ENCODE measurements around the gene LYSMD4.
"Not testable (repeated sequence)": the region's sequence is repeated elsewhere in the genome, so short reads cannot be mapped to it uniquely, and the experiment has no call there.

The LYSMD4 gene

DNA sequence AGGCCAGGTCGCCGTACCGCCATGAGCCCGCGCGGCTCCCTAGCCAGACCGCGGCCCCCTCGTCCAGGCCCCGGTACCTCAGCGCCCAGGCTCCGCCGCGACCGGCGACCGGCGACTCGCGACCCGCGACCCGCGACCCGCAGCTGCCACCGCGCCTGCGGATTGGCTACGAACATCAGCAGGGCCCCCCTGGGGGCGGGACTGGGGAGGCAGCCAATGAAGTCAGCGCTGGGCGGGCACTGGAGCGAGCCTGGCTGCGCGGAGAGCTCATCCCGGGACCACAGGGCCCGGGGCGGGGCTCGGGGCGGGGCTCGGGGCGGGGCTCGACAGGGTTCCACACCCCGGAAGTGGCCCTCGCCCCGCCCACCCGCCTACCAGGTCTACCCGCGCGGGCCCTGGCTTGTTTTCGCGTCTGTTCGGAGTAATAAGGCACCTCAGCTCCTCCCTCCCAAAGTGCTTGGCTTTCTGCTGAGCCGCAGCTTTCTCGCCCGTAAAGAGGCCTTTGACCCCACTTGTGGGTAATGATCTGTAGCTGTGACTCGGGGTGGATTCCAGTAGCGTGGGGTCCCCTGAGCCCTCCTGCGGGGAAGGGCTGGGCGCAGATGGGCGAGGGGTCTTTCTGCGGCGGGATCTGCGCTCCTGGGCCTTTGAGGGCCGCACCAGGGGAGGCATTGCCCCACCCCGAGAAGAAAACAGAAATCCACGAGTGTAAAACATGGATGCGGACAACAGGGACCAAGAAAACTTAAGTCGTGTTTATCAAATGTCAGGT is at the start of gene LYSMD4:
Gene LYSMD4, minus strand, starts transcription at position 170 of the 772 bp plus-strand sequence. CDS start 1,438 bp downstream, outside the sequence.
- in situ Hi-C loops (cut with HindIII; ENCODE audit: low sequenced_read_pairs), result no loop called here

- in situ Hi-C loops (cut with HindIII; ENCODE audit: low sequenced_read_pairs), result not testable (repeated sequence)
Observed at GRCh38 chr15:99782029-99782428, 48.8 kb upstream of the LYSMD4 start.

GRCh38 chr15:99777144-99777543 is 43.9 kb upstream of the LYSMD4 start:
- in situ Hi-C loops (cut with HindIII; ENCODE audit: low sequenced_read_pairs), result no loop called here

DNA sequence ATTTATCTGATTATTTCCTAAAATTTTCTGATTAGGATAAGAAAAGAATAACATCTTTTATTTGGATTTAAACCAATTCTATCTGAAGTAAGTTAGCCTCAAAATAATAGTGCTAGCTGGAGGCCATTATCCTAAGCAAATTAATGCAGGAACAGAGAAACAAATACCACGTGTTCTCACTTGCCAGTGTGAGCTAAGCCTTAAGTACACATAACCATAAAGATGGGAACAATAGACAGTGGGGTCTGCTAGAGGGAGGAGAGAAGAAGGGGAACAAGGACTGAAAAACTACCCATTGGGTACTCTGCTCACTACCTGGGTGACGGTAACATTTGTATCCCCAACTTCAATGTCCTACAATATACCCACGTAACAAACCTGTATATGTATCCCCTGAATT is 31.3 kb upstream of the LYSMD4 start:
- in situ Hi-C loops (cut with HindIII; ENCODE audit: low sequenced_read_pairs), result no loop called here

GRCh38 chr15:99763827-99764226 is 30.6 kb upstream of the LYSMD4 start:
- in situ Hi-C loops (cut with HindIII; ENCODE audit: low sequenced_read_pairs), result no loop called here

DNA sequence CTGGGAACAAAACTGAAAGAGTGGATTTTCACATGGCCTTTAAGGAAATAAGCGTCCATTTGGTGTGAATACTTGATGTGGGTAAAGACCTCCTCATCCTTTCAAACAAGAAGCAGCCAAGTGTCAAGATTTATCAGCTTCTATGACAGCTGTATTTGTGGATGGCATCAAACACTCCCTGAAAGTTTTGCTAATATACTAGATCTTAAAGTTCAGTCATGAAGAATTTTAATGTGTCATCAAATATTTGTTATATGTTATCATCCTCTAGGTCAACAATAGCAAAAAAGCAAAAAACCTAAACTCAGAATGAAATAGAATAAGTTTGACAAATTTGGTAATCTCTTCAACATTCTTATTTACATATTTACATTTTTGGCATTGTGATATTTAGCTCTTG is 29.1 kb upstream of the LYSMD4 start:
- in situ Hi-C loops (cut with HindIII; ENCODE audit: low sequenced_read_pairs), result no loop called here

DNA sequence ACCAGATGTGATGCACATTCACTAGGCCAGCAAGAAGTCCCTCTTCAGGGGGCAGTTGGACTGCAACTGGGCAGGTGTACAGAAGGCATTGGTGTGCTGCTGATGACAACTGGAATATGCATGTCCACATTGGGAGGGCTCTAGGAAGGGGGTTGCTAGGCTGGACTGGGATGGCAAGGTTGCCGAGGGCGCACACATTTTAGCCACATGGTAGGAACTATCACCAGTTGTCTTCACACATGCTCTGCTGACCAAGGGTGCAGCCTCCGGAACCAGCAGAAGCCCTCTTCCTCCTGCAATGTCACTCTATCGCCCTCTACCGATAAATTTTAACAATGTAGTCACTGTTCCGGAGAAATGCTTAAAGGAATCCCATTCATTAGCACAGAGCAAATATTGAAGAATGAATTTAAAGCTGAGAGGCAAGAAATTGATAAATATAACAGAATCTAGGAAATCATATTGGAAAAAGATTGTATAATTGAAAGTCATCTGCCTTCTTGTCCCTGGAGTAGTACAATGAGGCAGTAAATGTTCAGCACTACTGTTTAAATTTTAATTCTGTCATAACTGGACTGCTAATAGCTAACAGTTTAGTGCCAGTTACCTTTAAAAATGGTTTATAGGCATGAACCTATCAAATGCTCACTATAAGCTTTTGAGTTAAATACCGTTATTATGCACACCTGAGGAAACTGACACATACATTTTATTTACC is 22.6 kb upstream of the LYSMD4 start:
- in situ Hi-C loops (cut with HindIII; ENCODE audit: low sequenced_read_pairs), result no loop called here

DNA sequence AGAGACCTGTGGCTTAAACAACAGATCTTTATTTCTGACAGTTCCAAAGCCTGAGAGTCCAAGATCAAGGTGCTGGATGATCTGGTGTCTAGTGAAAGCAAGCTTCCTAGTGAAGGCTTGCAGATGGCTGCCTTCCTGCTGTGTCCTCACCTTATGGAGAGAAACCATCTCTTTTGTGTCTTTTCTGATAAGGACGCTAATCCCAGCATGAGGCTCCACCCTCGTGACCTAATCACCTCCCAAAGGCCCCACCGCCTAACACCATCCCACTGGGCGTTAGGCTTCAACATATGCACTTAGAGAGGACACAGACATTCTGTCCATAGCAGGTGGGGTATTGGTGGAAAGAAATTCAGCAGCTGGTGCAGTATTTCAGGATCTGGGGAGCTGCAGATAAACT is 19.8 kb upstream of the LYSMD4 start:
- in situ Hi-C loops (cut with HindIII; ENCODE audit: low sequenced_read_pairs), result no loop called here

GRCh38 chr15:99752556-99752955 is 19.3 kb upstream of the LYSMD4 start:
- in situ Hi-C loops (cut with HindIII; ENCODE audit: low sequenced_read_pairs), result no loop called here

DNA sequence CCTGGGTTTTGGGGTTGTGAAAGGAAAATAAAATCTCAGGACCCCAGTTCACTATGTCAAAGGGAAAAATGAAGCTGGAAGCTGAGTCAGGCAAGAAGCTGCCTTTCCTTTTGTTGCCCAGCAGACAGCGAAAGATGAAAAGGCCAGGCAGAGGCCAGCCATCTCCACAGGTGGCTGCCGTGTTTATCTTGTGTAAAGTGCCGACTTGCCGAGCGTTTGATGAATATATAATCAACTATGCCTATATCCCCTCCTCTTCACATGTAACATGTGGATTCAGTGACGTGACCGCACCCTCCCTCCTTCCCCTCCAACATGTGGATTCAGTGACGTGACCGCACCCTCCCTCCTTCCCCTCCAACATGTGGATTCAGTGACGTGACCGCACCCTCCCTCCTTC is 17.1 kb upstream of the LYSMD4 start:
- in situ Hi-C loops (cut with HindIII; ENCODE audit: low sequenced_read_pairs), result not testable (repeated sequence)

GRCh38 chr15:99749386-99749785 is 16.1 kb upstream of the LYSMD4 start:
- in situ Hi-C loops (cut with HindIII; ENCODE audit: low sequenced_read_pairs), result no loop called here

DNA sequence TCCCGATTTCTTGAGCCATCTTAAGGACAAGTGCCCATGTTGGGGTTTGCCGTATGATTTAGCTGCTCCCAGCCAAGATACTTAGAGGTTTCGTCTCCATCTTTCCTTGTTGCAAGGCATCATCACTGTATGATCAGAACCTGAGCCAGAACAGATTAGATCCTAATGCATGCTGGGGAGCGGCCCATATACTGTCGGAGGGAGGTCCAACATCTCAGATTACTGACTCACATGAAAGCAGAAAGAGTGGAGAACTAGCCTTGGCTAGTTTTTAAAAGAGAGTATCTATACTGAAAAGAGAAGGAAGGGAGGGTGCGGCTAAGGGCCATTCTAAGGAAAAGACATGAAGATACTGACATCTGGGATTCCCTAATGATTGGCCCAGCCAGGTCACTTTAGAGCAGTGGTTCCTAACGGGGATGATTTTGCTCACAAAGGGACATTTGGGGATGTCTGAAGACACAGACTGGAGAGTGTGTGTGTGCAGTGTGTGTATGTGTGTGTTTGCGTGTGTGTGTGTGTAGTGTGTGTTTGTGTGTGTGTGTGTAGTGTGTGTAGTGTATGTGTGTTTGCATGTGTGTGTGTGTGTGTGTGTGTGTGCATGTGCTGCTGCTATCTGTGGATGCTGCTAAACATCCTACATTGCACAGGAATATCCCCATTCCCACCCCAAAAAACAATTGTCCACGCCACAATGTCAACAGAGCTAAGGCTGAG is 12.3 kb upstream of the LYSMD4 start:
- in situ Hi-C loops (cut with HindIII; ENCODE audit: low sequenced_read_pairs), result no loop called here

DNA sequence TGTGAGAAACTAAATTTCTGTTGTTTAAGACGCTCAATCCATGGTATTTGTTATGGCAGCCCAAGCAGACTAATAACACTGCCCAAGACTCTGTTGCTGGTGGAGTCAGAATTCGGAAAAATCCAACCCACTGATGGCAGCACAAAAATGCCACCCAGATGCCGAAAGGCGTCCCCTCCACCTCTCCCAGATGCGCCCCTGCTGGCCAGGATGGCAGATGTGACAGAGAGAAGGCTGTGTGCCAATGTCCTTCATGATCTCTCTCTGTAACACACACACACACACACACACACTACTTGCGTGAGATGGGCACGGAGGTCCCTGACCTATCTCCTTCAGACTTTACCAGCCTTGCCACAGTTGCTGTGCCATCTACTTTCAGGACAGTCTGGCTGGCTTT is 10.9 kb upstream of the LYSMD4 start:
- in situ Hi-C loops (cut with HindIII; ENCODE audit: low sequenced_read_pairs), result no loop called here

- in situ Hi-C loops (cut with HindIII; ENCODE audit: low sequenced_read_pairs), result no loop called here
Observed at GRCh38 chr15:99741835-99742234, 8.6 kb upstream of the LYSMD4 start.

DNA sequence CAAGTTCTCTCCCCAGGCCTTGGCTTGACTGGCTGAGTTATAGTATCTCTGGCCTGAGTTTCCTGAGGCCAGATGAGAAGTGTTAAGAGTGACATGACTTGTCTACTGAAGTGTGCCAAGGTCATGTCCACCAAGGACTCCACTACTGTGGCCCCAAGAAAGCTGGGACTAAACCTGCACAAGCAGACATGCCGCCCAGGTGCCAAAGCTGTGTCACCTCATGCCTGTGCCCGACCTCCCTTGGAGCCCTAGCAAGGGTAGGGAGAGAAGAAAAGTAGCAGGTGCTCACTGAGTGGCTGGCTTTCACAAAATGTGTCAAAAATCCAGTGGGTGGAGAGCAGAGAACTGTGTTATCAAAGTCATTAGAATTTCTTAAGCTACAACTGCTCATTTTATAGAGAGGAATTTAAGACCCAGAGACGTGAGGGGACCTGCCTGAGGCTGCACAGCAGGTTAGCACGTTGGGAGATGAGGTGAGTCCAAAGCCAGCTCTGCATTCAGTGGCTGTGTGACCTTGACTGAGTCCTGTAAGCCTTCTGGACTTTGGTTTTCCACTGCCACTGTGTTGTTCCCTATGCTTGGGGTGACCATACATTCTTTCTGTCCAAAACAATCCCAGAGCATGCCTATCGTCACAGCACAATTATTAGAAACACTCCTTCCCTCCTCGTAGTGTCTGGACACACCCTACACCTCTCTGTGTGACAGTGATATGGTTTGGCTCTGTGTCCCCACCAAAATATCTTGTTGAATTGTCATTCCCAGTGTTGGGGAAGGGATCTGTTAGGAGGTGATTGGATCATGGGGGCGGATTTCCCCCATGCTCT is 5.0 kb upstream of the LYSMD4 start:
- in situ Hi-C loops (cut with HindIII; ENCODE audit: low sequenced_read_pairs), result no loop called here

- in situ Hi-C loops (cut with HindIII; ENCODE audit: low sequenced_read_pairs), result no loop called here
Observed at GRCh38 chr15:99736702-99737101, 3.5 kb upstream of the LYSMD4 start.

DNA sequence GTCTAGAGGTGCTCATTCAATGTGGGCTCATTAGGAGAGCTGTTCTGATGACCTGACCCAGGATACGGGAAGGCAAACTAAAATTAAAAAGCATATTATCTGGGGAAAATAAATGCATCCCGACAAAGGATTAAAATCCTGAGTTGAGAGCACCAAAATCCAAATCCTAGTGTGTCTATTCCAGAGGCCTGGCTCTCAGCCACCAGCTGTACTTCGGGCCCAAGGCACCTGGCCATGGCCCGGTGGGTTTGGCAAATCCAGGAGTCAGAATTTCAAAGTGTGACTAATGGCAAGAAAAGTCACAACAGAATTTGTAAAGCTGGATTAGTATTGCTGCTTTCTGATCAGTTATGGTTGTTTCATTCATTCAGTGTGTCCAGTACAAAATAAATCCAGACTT is 2.6 kb upstream of the LYSMD4 start:
- in situ Hi-C loops (cut with HindIII; ENCODE audit: low sequenced_read_pairs), result no loop called here

DNA sequence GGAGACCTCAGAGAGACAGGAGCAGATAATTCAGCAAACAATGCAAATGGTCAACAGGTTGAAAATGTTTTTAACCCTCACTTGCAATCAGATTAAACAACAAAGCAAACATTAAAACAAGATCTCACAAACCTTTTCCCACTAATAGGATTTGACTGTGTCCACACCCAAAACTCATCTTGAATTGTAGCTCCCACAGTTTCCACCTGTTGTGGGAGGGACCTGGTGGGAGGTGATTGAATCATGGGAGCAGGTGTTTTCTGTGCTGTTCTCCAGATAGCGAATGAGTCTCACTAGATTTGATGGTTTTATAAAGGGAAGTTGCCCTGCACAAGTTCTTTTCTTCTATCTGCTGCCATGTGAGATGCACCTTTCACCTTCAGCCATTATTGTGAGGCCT is 1.3 kb upstream of the LYSMD4 start:
- in situ Hi-C loops (cut with HindIII; ENCODE audit: low sequenced_read_pairs), result no loop called here

- in situ Hi-C loops (cut with HindIII; ENCODE audit: low sequenced_read_pairs), result not testable (repeated sequence)
Observed at GRCh38 chr15:99734040-99734291, 729 bp upstream of the LYSMD4 start.

DNA sequence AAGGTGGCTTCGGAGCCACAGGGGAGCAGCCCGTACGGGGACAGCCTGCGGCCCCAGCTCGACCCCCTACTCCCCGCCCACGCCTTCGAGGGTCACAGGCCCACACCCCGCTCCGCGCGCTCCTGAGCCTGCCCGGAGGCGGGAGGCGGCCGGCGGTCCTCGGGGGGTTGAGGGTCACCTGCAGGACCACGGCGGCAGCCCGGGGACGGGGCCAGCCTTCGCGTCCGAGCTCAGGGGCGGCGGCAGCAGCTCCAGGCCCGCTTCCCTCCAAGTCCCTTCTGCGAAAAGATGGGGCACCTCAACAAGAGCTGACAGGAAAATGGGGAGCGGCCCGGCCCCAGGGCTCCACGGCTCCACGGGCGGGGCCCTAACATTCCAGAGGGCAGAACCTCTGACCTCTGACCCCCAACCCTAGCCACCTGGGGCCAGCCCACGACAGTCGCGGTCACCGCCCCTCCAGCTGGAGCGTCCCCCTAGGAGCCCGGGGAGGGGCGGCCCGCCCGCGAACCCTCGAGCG is 428 bp downstream of the LYSMD4 start:
- in situ Hi-C loops (cut with HindIII; ENCODE audit: low sequenced_read_pairs), result no loop called here

Measured in endothelial cell of hepatic sinusoid (primary cell).